GM21529 (cell line): ENCODE measurements around the gene ZNF566.

Experiments used
- ATAC-seq: cut with Tn5 transposase; IDR thresholded peaks from one replicate; pipeline ENCODE4 v1.9.1; 2021; ENCODE audit not compliant: unreplicated experiment

ZNF566 gene

GRCh38 chr19:36449059-36449670 is 40.2 kb downstream of the ZNF566 start:
- no peak for ATAC-seq

GRCh38 chr19:36441339-36441738 is 48.0 kb downstream of the ZNF566 start:
- no peak for ATAC-seq

DNA sequence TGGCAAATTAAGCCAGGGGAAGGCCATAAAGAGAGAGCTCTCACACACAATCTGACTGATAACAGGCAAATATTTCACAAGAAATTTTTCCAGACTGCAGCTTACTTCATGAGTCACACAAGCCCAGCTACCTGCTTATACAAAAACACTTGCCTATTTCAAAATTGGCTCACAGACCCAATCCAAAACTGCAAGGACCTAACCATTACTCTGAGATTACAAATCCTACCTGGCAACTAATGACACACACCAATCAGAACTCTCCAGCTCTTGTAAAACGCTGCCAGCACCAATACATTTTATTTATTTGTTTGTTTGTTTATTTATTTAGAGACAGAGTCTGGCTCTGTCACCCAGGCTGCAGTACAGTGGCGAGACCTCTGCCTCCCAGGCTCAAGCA is 52.8 kb downstream of the ZNF566 start:
- no peak for ATAC-seq

DNA sequence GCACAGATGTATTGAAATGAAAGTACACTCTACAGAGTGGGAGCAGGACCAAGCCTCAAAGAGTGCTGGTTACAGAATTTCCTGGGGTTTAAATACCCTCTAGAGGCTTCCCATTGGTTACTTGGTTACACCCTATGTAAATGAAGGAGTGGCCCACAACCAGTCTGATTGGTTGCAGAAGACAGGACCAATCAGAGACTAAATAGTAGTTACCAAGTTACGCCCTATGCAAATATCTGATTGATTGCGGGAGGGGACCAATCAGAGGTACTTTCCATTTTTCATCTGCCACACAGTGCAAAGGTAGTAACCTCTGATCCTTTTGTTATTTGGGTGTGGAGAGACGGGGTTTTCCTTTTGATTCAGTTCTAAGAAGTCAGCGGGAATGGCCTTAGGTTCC is 65.4 kb downstream of the ZNF566 start:
- no peak for ATAC-seq

DNA sequence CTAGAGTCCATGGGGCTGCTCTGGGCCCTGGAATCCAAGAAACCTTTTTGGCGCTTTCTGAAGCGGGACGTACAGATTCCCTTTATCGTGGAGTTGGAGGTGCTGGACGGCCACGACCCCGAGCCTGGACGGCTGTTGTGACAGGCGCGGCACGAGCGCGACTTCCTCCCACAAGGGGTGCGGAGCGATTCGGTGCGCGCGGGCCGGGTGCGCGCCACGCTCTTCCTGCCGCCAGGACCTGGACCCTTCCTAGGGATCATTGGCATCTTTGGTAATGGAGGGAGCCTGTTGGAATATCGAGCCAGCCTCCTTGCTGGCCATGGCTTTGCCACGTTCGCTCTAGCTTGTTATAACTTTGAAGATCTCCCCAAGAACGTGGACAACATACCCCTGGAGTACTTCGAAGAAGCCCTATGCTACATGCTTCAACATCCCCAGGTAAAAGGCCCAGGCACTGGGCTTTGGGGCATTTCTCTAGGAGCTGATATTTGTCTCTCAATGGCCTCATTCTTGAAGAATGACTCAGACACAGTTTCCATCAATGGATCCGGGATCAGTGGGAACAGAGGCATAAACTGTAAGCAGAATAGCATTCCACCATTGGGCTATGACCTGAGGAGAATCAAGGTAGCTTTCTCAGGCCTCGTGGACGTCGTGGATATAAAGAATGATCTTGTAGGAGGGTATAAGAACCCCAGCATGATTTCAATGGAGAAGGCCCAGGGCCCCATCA is 67.4 kb downstream of the ZNF566 start:
- ATAC-seq, result no peak

DNA sequence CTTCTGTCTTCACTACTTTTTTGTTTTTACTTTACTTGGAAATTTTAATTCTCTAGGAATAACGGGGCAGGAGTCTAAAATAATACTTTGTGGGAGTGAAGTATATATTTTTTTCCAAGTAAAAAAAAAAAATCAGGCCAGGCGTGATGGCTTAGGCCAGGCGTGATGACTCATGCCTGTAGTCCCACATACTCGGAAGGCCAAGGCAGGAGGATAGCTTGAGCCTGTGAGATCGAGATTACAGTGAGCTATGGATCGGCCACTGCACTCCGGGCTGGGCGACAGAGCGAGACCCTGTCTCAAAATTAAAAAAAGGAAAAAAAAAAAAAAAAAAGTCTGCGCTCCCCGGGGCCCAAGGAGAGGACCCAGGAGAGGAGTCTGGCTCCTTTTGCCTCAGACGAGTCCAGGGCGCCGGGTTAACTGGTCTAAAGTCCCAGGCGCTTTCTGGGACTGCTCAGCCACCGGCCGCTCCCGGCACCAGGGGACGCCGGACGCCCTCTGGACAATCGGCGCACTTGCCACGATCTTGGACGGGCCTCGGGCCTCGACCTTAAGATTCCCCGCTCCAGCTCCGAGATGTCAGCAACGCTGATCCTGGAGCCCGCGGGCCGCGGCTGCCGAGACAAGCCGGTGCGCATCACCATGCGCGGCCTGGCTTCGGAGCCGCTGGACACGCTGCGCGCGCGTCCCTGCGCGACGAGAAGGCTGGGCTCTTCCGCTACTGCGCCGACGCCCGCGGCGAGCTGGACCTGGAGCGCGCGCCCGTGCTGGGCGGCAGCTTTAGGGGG is 68.2 kb downstream of the ZNF566 start:
- no peak for ATAC-seq

DNA sequence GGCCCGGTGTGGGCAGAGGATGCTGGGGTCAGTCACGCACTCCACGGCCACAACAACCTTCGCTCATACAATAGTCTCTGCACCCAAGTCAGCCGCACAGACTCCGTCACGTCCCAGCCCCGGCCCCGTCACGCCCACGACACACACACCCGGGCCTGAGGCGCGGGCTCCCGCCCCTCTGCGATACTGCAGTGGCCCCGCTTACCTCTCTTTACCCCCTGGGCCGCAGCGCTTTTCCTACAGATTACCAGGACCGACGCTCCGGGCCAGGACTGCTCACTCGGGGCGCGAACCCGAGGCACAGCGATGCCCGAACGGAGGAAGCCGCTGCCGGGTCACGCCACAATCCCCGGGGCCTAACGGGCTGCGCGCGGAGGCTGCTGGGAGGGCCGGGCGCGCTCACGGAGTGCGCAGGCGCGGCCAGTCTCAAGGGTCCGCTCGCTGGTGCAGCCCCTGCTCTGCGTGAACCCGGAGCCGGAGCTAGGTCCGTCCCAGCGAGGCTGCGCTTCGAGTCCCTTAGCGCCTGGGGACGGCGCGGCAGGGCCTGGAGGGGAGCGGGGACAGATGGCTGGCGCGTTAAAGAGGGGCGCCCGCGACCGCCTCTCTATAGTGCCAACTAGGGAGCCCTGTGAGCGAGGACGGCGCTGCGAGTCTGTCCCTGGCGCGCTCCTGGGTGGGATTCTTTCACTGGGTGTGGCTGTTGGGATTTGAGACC is 70.9 kb downstream of the ZNF566 start, which contains the start of gene ZFP82:
Gene ZFP82 (minus strand): TSS at position 358 of the 715 bp plus-strand sequence. CDS start 8,855 bp downstream, outside the sequence.
- peak; percentile 82 for ATAC-seq

- ATAC-seq, result no peak
Measured at GRCh38 chr19:36417752-36418286, 71.5 kb downstream of the ZNF566 start.

DNA sequence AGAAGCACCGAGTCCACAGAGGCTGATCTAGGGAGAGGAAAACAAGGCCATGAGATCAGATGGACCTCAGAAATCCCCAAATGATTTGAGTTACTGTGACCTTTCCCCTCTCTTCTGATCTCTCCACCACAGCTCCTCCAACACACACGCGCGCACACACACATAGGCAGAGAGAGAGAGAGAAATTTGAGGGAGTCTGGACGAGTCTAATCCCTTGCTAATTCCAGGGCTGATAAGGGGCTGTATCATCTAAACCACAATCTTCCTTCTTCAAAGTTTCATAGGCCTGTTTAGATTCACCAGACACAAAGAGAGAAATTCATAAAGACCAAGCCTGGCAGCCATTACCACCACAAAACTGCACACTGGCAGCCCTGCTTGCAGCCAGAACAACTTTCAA is 79.5 kb downstream of the ZNF566 start:
- ATAC-seq, result no peak

DNA sequence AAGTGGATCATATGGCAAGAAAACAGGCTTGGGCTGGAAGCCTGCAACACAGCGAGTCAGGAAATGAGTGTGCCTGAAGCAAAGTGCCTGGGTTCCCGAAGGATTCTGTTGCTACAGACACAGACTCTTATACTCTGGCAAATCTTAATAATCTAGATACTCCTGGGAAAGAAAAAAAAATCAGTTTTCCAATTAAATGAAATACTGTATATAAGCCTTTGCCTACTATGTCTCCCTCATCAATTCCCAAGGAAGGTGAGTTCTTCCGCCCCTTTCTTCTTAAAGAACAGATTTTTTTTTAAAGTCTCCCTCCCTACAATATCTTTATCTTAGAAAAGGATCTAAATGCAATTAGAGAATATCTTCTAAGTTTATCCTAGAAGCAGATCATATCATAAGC is 81.3 kb downstream of the ZNF566 start:
- ATAC-seq, result no peak

- ATAC-seq, result no peak
Measured at GRCh38 chr19:36404498-36404897, 84.9 kb downstream of the ZNF566 start.

DNA sequence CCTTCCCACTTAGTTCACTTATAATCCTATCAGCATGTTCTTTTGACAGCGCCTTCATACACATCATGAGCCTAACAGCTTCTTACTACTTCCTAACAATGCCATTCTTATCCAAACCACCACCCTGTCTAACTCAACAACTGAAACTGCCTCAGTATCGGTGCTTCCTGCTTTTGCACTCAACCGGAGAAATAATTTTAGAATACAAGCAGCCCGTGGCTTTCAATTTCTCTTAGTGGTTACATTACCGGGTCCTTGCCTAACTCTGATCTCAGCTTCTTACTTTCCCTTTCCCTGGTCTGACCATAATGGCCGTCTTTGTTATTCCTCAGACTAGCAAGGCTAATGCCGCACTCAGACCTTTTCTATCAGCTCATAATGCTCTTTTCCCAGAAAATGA is 87.9 kb downstream of the ZNF566 start:
- ATAC-seq, result no peak

GRCh38 chr19:36398571-36398970 is 90.8 kb downstream of the ZNF566 start:
- no peak for ATAC-seq
